ENCODE data around the gene PRR14.

DNA sequence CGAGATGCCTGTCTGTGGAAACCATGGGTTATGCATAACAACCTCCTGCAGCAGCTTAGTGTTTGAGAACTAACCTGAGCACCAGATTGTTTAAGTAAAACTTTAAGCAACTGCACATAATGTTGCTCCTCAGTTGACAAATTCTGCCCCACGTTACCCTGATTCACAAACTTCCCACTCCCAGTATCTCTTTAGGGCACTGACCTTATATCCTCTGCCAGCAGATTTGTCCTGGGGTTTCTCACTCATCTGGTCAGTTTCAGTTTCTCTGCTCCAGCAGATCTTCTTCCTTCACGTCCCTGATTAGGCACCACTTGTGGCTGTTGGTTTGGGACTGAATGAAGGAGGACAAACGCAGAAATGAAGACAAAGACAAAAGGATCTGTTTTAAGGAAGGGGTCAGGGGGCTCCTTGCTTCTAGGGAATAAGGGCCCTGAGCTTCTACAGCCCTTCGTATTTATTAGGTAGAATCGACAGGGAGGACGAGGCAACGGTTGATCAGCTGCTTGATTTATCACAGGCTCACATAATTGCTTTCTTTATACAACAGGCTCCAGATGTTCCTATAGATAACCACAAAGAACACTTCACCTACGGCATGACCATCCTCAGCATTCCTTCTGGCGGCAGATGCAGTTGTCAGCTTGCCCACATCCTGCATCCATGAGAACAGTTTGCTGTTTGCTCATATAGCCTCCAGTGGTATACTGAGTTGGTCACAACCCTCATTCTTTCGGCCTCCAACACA lies 27.1 kb upstream of the PRR14 start:
- TF ChIP-seq GABPA (IDR thresholded peaks at IDR 0.05; ENCODE audit: low read depth) = no peak
- TF ChIP-seq, protein P1, sequence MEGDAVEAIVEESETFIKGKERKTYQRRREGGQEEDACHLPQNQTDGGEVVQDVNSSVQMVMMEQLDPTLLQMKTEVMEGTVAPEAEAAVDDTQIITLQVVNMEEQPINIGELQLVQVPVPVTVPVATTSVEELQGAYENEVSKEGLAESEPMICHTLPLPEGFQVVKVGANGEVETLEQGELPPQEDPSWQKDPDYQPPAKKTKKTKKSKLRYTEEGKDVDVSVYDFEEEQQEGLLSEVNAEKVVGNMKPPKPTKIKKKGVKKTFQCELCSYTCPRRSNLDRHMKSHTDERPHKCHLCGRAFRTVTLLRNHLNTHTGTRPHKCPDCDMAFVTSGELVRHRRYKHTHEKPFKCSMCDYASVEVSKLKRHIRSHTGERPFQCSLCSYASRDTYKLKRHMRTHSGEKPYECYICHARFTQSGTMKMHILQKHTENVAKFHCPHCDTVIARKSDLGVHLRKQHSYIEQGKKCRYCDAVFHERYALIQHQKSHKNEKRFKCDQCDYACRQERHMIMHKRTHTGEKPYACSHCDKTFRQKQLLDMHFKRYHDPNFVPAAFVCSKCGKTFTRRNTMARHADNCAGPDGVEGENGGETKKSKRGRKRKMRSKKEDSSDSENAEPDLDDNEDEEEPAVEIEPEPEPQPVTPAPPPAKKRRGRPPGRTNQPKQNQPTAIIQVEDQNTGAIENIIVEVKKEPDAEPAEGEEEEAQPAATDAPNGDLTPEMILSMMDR (IDR thresholded peaks at IDR 0.05) = no peak
- TF ChIP-seq NRF1 (IDR thresholded peaks at IDR 0.05; ENCODE audit: low read depth, low read length) = no peak
- TF ChIP-seq TEAD4 (IDR thresholded peaks at IDR 0.05; ENCODE audit: borderline replicate concordance, insufficient read depth) = no peak
- TF ChIP-seq, protein P2, sequence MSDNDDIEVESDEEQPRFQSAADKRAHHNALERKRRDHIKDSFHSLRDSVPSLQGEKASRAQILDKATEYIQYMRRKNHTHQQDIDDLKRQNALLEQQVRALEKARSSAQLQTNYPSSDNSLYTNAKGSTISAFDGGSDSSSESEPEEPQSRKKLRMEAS (IDR thresholded peaks at IDR 0.05; ENCODE audit: low read depth) = no peak
- TF ChIP-seq POLR2AphosphoS5 (IDR thresholded peaks at IDR 0.05; ENCODE audit: low read depth, low read length) = no peak
- no peak for TF ChIP-seq YY1 (IDR thresholded peaks at IDR 0.05; ENCODE audit: low read depth)
- no peak for TF ChIP-seq EP300 (IDR thresholded peaks at IDR 0.05; ENCODE audit: borderline replicate concordance in 1 of 2, low read depth in 1 of 2, low read length in 1 of 2)
- TF ChIP-seq FOXJ3 (CRISPR knock-in tag; IDR thresholded peaks at IDR 0.05) = no peak
- no peak for TF ChIP-seq TCF12 (IDR thresholded peaks at IDR 0.05)
- no peak for TF ChIP-seq MXI1 (IDR thresholded peaks at IDR 0.05; ENCODE audit: low read depth, low read length)
- no peak for TF ChIP-seq CHD2 (IDR thresholded peaks at IDR 0.05; ENCODE audit: low read length, partially characterized antibody)
- no peak for TF ChIP-seq RAD21 (IDR thresholded peaks at IDR 0.05; ENCODE audit: low read length)

Data from SK-N-SH (cell line).